SU-DHL-6 (cell line): ENCODE results near the gene PHF23.

Source experiments
- EZH2phosphoT487 ChIP-seq: fragments of 200-600 bp; sonication (generic), shearing (Covaris generic); conservative IDR thresholded peaks from 2 replicates; pipeline ENCODE4 v1.6.1; 2018; ENCODE audit warnings: mild to moderate bottlenecking, antibody characterized with exemption, low read length, moderate library complexity, mixed read lengths
- TF ChIP-seq, protein P1 (sequence below): fragments of 200-600 bp; sonication (generic); IDR thresholded peaks from one replicate; pipeline ENCODE4 v1.5.1; 2017; ENCODE audit warnings: antibody characterized with exemption, mild to moderate bottlenecking, low read length, moderate library complexity; ENCODE audit not compliant: insufficient read depth, poor library complexity, severe bottlenecking

DNA sequence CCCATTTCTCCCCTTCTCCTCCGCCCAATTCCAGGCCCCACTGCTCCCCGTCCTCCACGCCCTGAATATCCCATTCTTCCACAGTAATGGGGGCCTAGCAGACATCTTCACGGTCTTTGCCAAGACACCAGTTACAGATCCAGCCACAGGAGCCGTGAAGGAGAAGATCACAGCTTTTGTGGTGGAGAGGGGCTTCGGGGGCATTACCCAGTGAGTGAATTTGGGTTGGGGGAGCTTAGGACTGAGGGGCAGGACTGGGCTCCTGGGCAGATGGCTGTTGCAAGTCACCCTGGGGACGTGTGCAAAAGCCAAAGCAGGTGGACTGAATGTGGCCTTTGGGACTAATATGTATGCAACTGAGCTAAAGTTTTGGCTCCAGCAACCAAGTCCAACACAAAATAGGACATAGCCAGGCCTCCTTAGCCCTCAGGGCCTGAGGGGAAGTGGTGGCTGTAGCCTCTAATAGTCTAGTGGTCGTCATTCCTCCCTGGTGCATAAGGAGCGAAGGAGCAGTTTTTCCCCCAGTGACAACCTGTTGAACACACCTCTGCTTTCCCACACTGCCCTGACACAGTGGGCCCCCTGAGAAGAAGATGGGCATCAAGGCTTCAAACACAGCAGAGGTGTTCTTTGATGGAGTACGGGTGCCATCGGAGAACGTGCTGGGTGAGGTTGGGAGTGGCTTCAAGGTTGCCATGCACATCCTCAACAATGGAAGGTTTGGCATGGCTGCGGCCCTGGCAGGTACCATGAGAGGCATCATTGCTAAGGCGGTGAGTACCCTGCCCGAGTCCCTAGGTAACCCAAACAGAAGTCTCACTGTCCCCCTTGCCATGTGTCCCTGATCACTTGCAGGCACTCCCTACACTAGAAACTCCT lies 16.9 kb downstream of the PHF23 start:
- TF ChIP-seq, protein P1, sequence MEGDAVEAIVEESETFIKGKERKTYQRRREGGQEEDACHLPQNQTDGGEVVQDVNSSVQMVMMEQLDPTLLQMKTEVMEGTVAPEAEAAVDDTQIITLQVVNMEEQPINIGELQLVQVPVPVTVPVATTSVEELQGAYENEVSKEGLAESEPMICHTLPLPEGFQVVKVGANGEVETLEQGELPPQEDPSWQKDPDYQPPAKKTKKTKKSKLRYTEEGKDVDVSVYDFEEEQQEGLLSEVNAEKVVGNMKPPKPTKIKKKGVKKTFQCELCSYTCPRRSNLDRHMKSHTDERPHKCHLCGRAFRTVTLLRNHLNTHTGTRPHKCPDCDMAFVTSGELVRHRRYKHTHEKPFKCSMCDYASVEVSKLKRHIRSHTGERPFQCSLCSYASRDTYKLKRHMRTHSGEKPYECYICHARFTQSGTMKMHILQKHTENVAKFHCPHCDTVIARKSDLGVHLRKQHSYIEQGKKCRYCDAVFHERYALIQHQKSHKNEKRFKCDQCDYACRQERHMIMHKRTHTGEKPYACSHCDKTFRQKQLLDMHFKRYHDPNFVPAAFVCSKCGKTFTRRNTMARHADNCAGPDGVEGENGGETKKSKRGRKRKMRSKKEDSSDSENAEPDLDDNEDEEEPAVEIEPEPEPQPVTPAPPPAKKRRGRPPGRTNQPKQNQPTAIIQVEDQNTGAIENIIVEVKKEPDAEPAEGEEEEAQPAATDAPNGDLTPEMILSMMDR = no peak
- no peak for TF ChIP-seq EZH2phosphoT487
